ENCODE data around the gene JAK2. TPM values are rescaled to one million over a fixed set of nuclear protein-coding genes. Genes with fewer than 3 reads are reported as not detected.

JAK2 gene
- total RNA-seq, 2 experiments from 2014 or later: 20.6 to 27.0 TPM

GRCh38 chr9:4984171-4984620, 876 bp upstream of the JAK2 start:
- Mint-ChIP-seq H3K9me3 (ENCODE audit: low read depth) (no peaks in the 10 kb centered on the region), H3K4me3 (peak overlapping the region; percentile 88), H3K4me1 (peaks cover 50% of the 10 kb centered on the region), H3K36me3 (peaks cover 7% of the 10 kb centered on the region), H3K27me3 (no peaks in the 10 kb centered on the region), H3K27ac (peak overlapping the region; percentile 90)
- ATAC-seq (no peak), DNase-seq (no peak)
- CTCF ChIA-PET: interaction anchor here (1.2 to 6.6 kb wide), 8 partner anchors 11 to 223 kb away, joined by 3 to 80 read pairs (median 6); partner anchors contain the start of gene RCL1

- CTCF ChIA-PET: interaction anchor here (0.6 to 6.6 kb wide), 21 partner anchors 8 to 465 kb away, joined by 3 to 80 read pairs (median 4); partner anchors contain the start of genes AK3, CD274 and RCL1
- Mint-ChIP-seq H3K27me3 (no peaks in the 10 kb centered on the region), H3K36me3 (peaks cover 7% of the 10 kb centered on the region), H3K9me3 (ENCODE audit: low read depth) (no peaks in the 10 kb centered on the region), H3K4me1 (peaks cover 36% of the 10 kb centered on the region), H3K4me3 (peak overlapping the region; percentile 88), H3K27ac (peak overlapping the region; percentile 90)
- DNase-seq (peak; percentile 60), ATAC-seq (no peak)
Observed at GRCh38 chr9:4985386-4986266, 554 bp downstream of the JAK2 start.

GRCh38 chr9:4986296-4986695, 1.2 kb downstream of the JAK2 start:
- Mint-ChIP-seq H3K27me3 (no peaks in the 10 kb centered on the region), H3K36me3 (peaks cover 7% of the 10 kb centered on the region), H3K4me1 (peaks cover 36% of the 10 kb centered on the region), H3K27ac (peak overlapping the region; percentile 90), H3K4me3 (peak overlapping the region; percentile 88), H3K9me3 (ENCODE audit: low read depth) (no peaks in the 10 kb centered on the region)
- ATAC-seq (no peak), DNase-seq (no peak)
- CTCF ChIA-PET: interaction anchor here (0.6 to 6.6 kb wide), 17 partner anchors 9 to 464 kb away, joined by 3 to 80 read pairs (median 4); partner anchors contain the start of genes AK3, CD274 and RCL1

GRCh38 chr9:4986783-4987182, 1.7 kb downstream of the JAK2 start:
- H3K36me3 Mint-ChIP-seq: peaks cover 10% of the 10 kb centered on the region
- no peaks in the 10 kb centered on the region for H3K9me3 Mint-ChIP-seq (ENCODE audit: low read depth)
- CTCF ChIA-PET: interaction anchor here (0.7 to 6.6 kb wide), 20 partner anchors 9 to 464 kb away, joined by 3 to 80 read pairs (median 4); partner anchors contain the start of genes AK3, CD274 and RCL1
- H3K27ac Mint-ChIP-seq: peak overlapping the region; percentile 12
- ATAC-seq (no peak), DNase-seq (no peak)
- peak overlapping the region; percentile 88 for H3K4me3 Mint-ChIP-seq
- no peaks in the 10 kb centered on the region for H3K27me3 Mint-ChIP-seq
- peaks cover 38% of the 10 kb centered on the region for H3K4me1 Mint-ChIP-seq

GRCh38 chr9:4987961-4988421, 2.9 kb downstream of the JAK2 start:
- peaks cover 38% of the 10 kb centered on the region for H3K4me1 Mint-ChIP-seq
- no peaks in the 10 kb centered on the region for H3K27me3 Mint-ChIP-seq
- peaks cover 2% of the 10 kb centered on the region for H3K9me3 Mint-ChIP-seq (ENCODE audit: low read depth)
- H3K36me3 Mint-ChIP-seq: peaks cover 22% of the 10 kb centered on the region
- DNase-seq (peak; percentile 69), ATAC-seq (no peak)
- no peak overlapping the region for H3K27ac Mint-ChIP-seq
- CTCF ChIA-PET: interaction anchor here (0.7 to 6.6 kb wide), 25 partner anchors 10 to 383 kb away, joined by 3 to 80 read pairs (median 3); partner anchors contain the start of genes CDC37L1 and RCL1
- no peak overlapping the region for H3K4me3 Mint-ChIP-seq

- Mint-ChIP-seq H3K27ac (no peak overlapping the region), H3K4me3 (no peak overlapping the region), H3K9me3 (ENCODE audit: low read depth) (peaks cover 5% of the 10 kb centered on the region), H3K27me3 (no peaks in the 10 kb centered on the region), H3K4me1 (peaks cover 33% of the 10 kb centered on the region), H3K36me3 (peaks cover 53% of the 10 kb centered on the region)
- ATAC-seq: no peak
- CTCF ChIA-PET: interaction anchor here (1.0 to 2.3 kb wide), 2 partner anchors 231 to 234 kb away, joined by 6 read pairs; no protein-coding TSS in a partner anchor
- no peak for DNase-seq
Observed at GRCh38 chr9:4992872-4993271, 7.8 kb downstream of the JAK2 start.

- Mint-ChIP-seq H3K36me3 (peaks cover 61% of the 10 kb centered on the region), H3K4me1 (peaks cover 43% of the 10 kb centered on the region), H3K4me3 (no peak overlapping the region), H3K9me3 (ENCODE audit: low read depth) (peaks cover 5% of the 10 kb centered on the region), H3K27me3 (no peaks in the 10 kb centered on the region), H3K27ac (no peak overlapping the region)
- no peak for ATAC-seq
- CTCF ChIA-PET: no interaction called here
- no peak for DNase-seq
Observed at GRCh38 chr9:4994166-4994890, 9.3 kb downstream of the JAK2 start.

GRCh38 chr9:4997196-4997595, 12.1 kb downstream of the JAK2 start:
- Mint-ChIP-seq H3K4me3 (no peak overlapping the region), H3K27me3 (no peaks in the 10 kb centered on the region), H3K36me3 (peaks cover 72% of the 10 kb centered on the region), H3K4me1 (peaks cover 38% of the 10 kb centered on the region), H3K27ac (no peak overlapping the region), H3K9me3 (ENCODE audit: low read depth) (peaks cover 5% of the 10 kb centered on the region)
- ATAC-seq: no peak
- DNase-seq: no peak
- CTCF ChIA-PET: interaction anchor here (1.3 kb wide), 1 partner anchor 9 kb away, joined by 7 read pairs; no protein-coding TSS in a partner anchor

GRCh38 chr9:4997631-4998030, 12.6 kb downstream of the JAK2 start:
- H3K36me3 Mint-ChIP-seq: peaks cover 71% of the 10 kb centered on the region
- CTCF ChIA-PET: interaction anchor here (0.7 to 1.3 kb wide), 2 partner anchors 9 to 10 kb away, joined by 3 to 7 read pairs; no protein-coding TSS in a partner anchor
- no peak for DNase-seq
- no peaks in the 10 kb centered on the region for H3K27me3 Mint-ChIP-seq
- no peak overlapping the region for H3K27ac Mint-ChIP-seq
- H3K4me1 Mint-ChIP-seq: peaks cover 34% of the 10 kb centered on the region
- peaks cover 5% of the 10 kb centered on the region for H3K9me3 Mint-ChIP-seq (ENCODE audit: low read depth)
- ATAC-seq: no peak
- no peak overlapping the region for H3K4me3 Mint-ChIP-seq

GRCh38 chr9:5002811-5003210, 17.7 kb downstream of the JAK2 start:
- H3K27ac Mint-ChIP-seq: no peak overlapping the region
- ATAC-seq: no peak
- no peak overlapping the region for H3K4me3 Mint-ChIP-seq
- CTCF ChIA-PET: no interaction called here
- H3K36me3 Mint-ChIP-seq: peaks cover 61% of the 10 kb centered on the region
- H3K9me3 Mint-ChIP-seq (ENCODE audit: low read depth): peaks cover 8% of the 10 kb centered on the region
- no peak for DNase-seq
- peaks cover 20% of the 10 kb centered on the region for H3K4me1 Mint-ChIP-seq
- H3K27me3 Mint-ChIP-seq: no peaks in the 10 kb centered on the region

GRCh38 chr9:5004481-5004880, 19.4 kb downstream of the JAK2 start:
- no peak overlapping the region for H3K4me3 Mint-ChIP-seq
- H3K36me3 Mint-ChIP-seq: peaks cover 54% of the 10 kb centered on the region
- no peak for ATAC-seq
- no peak overlapping the region for H3K27ac Mint-ChIP-seq
- peaks cover 9% of the 10 kb centered on the region for H3K4me1 Mint-ChIP-seq
- peaks cover 8% of the 10 kb centered on the region for H3K9me3 Mint-ChIP-seq (ENCODE audit: low read depth)
- no peaks in the 10 kb centered on the region for H3K27me3 Mint-ChIP-seq
- no peak for DNase-seq
- CTCF ChIA-PET: no interaction called here

- CTCF ChIA-PET: interaction anchor here (1.2 kb wide), 1 partner anchor 245 kb away, joined by 3 read pairs; no protein-coding TSS in a partner anchor
- no peak for DNase-seq
- no peak for ATAC-seq
- Mint-ChIP-seq H3K27ac (no peak overlapping the region), H3K4me3 (no peak overlapping the region), H3K4me1 (peaks cover 5% of the 10 kb centered on the region), H3K27me3 (no peaks in the 10 kb centered on the region), H3K9me3 (ENCODE audit: low read depth) (peaks cover 8% of the 10 kb centered on the region), H3K36me3 (peaks cover 44% of the 10 kb centered on the region)
Observed at GRCh38 chr9:5008202-5008601, 23.1 kb downstream of the JAK2 start.

- Mint-ChIP-seq H3K27me3 (no peaks in the 10 kb centered on the region), H3K4me1 (peaks cover 2% of the 10 kb centered on the region), H3K4me3 (no peak overlapping the region), H3K27ac (no peak overlapping the region), H3K36me3 (peaks cover 62% of the 10 kb centered on the region), H3K9me3 (ENCODE audit: low read depth) (peaks cover 12% of the 10 kb centered on the region)
- ATAC-seq (no peak), DNase-seq (no peak)
- CTCF ChIA-PET: no interaction called here
Observed at GRCh38 chr9:5013374-5013773, 28.3 kb downstream of the JAK2 start.
